Measurements from ENCODE around the gene GPC5.

DNA sequence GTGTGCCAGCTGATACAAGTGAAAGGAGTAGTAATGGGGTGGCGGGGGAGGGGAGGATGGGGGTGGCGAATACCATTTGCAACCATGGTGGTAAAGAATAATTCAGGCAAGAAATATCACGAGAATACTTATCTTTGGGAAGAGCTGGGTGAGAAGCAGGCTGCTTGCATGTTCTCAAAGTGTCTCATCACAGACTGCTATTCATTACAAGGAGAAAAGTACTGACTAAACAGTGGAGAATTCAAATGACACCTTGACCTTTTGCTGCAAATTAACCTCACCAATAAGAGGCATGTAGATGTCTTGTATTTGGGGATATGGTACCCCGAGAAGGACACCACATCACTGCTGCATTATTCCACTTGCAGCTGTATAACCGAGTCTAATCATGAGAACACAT, 1242.5 kb downstream of the GPC5 start:
- no peak for TF ChIP-seq CTCF (tag by site-specific recombination; IDR thresholded peaks at IDR 0.05)
- TF ChIP-seq ZNF530 (tag by site-specific recombination; IDR thresholded peaks at IDR 0.05; ENCODE audit: low read depth), result no peak
- TF ChIP-seq, protein P1, sequence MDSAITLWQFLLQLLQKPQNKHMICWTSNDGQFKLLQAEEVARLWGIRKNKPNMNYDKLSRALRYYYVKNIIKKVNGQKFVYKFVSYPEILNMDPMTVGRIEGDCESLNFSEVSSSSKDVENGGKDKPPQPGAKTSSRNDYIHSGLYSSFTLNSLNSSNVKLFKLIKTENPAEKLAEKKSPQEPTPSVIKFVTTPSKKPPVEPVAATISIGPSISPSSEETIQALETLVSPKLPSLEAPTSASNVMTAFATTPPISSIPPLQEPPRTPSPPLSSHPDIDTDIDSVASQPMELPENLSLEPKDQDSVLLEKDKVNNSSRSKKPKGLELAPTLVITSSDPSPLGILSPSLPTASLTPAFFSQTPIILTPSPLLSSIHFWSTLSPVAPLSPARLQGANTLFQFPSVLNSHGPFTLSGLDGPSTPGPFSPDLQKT (IDR thresholded peaks at IDR 0.05; ENCODE audit: borderline replicate concordance, low read depth, low read length), result no peak
- TF ChIP-seq ZSCAN30 (tag by site-specific recombination; IDR thresholded peaks at IDR 0.05), result no peak
- no peak for TF ChIP-seq ZNF138 (tag by site-specific recombination; IDR thresholded peaks at IDR 0.05; ENCODE audit: borderline replicate concordance)
- no peak for TF ChIP-seq ZNF558 (tag by site-specific recombination; IDR thresholded peaks at IDR 0.05)
- no peak for TF ChIP-seq REST (tag by site-specific recombination; IDR thresholded peaks at IDR 0.05)
- TF ChIP-seq ZNF580 (tag by site-specific recombination; IDR thresholded peaks at IDR 0.05), result no peak
- no peak for TF ChIP-seq ZNF292 (tag by site-specific recombination; IDR thresholded peaks at IDR 0.05; ENCODE audit: borderline replicate concordance, low read depth)

Measured in HEK293 (cell line).